Karpas-422 (cell line): ENCODE measurements around the gene RMC1. TPM values are rescaled to one million over a fixed set of nuclear protein-coding genes. Genes with fewer than 3 reads are reported as not detected.

Experiments
- DNase-seq: peaks from one replicate; pipeline ENCODE4 v3.0.0-alpha.2; 2015
- H2AFZ ChIP-seq: fragments of 200-600 bp; sonication (generic); 2 replicates; pipeline ENCODE4 v1.6.1; 2014; ENCODE audit warnings: antibody characterized with exemption, low read length, mixed read lengths
- H3K27ac ChIP-seq: fragments of 200-600 bp; sonication (generic); 2 replicates; pipeline ENCODE4 v1.5.1; 2014; ENCODE audit warnings: mild to moderate bottlenecking, low read length, moderate library complexity
- H3K27me3 ChIP-seq: fragments of 200-600 bp; sonication (generic); 2 replicates; pipeline ENCODE4 v1.6.1; 2014; ENCODE audit warnings: low read length, mixed read lengths
- H3K36me3 ChIP-seq: fragments of 200-600 bp; sonication (generic); 2 replicates; pipeline ENCODE4 v1.6.1; 2014; ENCODE audit warnings: low read length, mixed read lengths; ENCODE audit not compliant: insufficient read depth
- H3K4me1 ChIP-seq: fragments of 200-600 bp; sonication (generic); 2 replicates; pipeline ENCODE4 v1.6.1; 2014; ENCODE audit warnings: mild to moderate bottlenecking, low read length, mixed read lengths
- H3K4me2 ChIP-seq: fragments of 200-600 bp; sonication (generic); 2 replicates; pipeline ENCODE4 v1.6.1; 2014; ENCODE audit warnings: low read length, low read depth, mild to moderate bottlenecking; ENCODE audit not compliant: poor library complexity, severe bottlenecking
- H3K4me3 ChIP-seq: fragments of 200-600 bp; sonication (generic); 2 replicates; pipeline ENCODE4 v1.5.1; 2014; ENCODE audit warnings: mild to moderate bottlenecking, antibody characterized with exemption, low read length, mixed read lengths
- H3K79me2 ChIP-seq: fragments of 200-600 bp; sonication (generic); 2 replicates; pipeline ENCODE4 v1.6.1; 2014; ENCODE audit warnings: mild to moderate bottlenecking, low read length, mixed read lengths
- H3K9ac ChIP-seq: fragments of 200-600 bp; sonication (generic); 2 replicates; pipeline ENCODE4 v1.6.0; 2014; ENCODE audit warnings: low read length
- H3K9me2 ChIP-seq: fragments of 200-600 bp; sonication (generic), shearing (Covaris generic); replicated peaks from 2 replicates; pipeline ENCODE4 v1.6.0; 2014; ENCODE audit warnings: mild to moderate bottlenecking, low read length, moderate library complexity; ENCODE audit not compliant: insufficient read depth
- H3K9me3 ChIP-seq: fragments of 300-700, 200-600 bp; sonication (generic); 2 replicates; pipeline ENCODE4 v1.6.1; 2014; ENCODE audit warnings: low read length, mixed read lengths
- H4K20me1 ChIP-seq: fragments of 200-600 bp; sonication (generic); 2 replicates; pipeline ENCODE4 v1.6.1; 2014; ENCODE audit warnings: mild to moderate bottlenecking, antibody characterized with exemption, low read length, low read depth; ENCODE audit not compliant: insufficient read depth
- total RNA-seq: library from RNA; depleted of rRNA; stranded (reverse); fragments of >200 nt; shearing (Covaris generic); gene quantifications from 2 replicates; pipeline ENCODE4 v1.2.3, GENCODE V29; 2014; ENCODE audit warnings: low replicate concordance

The RMC1 gene
- total RNA-seq, 1 experiment from 2014 or later: 57.7 TPM

DNA sequence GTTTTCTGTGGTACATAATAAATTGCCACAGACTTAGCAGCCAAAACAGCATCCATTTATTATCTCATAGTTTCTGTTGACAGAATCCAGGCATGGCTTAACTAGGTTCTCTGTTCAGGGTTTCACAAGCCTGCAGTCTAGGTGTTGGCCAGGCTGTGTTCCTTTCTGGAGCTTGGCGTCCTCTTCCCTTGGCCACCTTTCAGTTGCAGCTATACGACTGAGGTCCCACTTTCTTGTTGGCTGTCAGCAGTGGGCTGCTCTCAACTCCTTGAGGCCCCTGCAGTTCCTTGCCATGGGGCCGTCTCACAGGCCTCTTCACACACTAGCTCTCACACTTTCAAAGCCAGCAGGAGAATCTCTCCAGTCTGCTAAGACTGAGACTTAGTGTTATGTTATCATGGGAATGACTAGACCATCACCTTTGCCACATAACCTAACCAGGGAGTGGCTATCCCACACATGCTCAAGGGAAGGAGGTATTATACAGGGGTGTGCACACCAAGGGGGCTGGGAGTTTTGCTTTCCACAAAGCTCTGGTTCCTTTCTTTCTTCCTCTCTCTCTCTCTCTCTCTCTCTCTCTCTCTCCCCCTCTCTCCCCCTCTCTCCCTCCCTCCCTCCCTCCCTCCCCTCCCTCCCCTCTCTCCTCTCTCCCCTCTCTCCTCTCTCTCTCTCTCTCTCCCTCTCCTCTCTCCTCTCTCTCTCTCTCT is 34.4 kb upstream of the RMC1 start:
- H3K9me3 ChIP-seq: no peaks in the 10 kb centered on the region
- no peaks in the 10 kb centered on the region for H3K9me2 ChIP-seq
- no peaks in the 10 kb centered on the region for H3K4me1 ChIP-seq
- peaks cover 4% of the 10 kb centered on the region; the same call in 1 of the 2 replicates for H3K79me2 ChIP-seq
- no peak for DNase-seq
- H4K20me1 ChIP-seq: no peaks in the 10 kb centered on the region
- peaks cover 43% of the 10 kb centered on the region; the same call in 1 of the 2 replicates for H3K36me3 ChIP-seq
- no peak overlapping the region for H3K4me2 ChIP-seq
- H3K27me3 ChIP-seq: no peaks in the 10 kb centered on the region
- no peak overlapping the region for H2AFZ ChIP-seq
- no peak overlapping the region for H3K27ac ChIP-seq
- no peak overlapping the region for H3K4me3 ChIP-seq
- no peak overlapping the region for H3K9ac ChIP-seq

DNA sequence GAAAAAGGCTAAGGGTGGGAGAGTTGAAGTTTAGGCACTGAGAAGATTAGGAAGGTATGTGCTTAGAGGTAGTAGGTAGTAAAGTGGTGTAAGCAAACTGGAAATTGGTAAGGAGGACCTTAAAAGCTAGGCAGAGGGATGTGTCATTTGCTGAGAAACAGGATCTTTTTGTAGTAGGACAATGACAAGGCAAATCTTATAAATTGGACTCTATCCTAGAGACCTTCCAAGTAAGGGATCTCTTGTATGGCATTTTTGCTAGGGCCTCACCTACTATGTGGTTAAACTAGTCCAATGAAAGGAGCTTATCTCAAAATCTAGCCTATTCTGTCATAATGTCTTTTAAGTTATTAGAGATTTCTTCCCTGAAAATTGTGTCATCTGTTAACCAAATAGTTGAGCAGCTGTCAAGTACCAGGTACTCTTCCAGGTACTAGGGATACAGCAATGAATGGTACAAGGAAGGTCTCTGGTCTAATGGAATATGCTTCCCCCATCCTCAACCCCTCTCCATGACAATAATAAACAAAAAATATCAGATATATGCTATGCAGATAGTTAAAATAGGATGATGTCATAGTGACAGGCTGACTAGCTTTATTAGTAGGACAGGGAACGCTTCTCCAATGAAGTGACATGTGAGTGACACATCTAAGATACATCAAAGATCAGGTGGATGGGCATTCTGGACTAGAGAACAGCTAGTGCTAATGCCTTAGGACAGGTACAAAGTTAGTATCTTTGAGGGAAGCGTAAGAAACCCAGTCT is 32.5 kb upstream of the RMC1 start:
- H3K79me2 ChIP-seq: no peaks in the 10 kb centered on the region
- no peaks in the 10 kb centered on the region for H4K20me1 ChIP-seq
- H3K4me1 ChIP-seq: no peaks in the 10 kb centered on the region
- no peak for DNase-seq
- no peaks in the 10 kb centered on the region for H3K27me3 ChIP-seq
- H3K27ac ChIP-seq: no peak overlapping the region
- no peak overlapping the region for H2AFZ ChIP-seq
- no peak overlapping the region for H3K4me2 ChIP-seq
- H3K9ac ChIP-seq: no peak overlapping the region
- no peaks in the 10 kb centered on the region for H3K9me3 ChIP-seq
- H3K9me2 ChIP-seq: no peaks in the 10 kb centered on the region
- H3K36me3 ChIP-seq: peaks cover 40% of the 10 kb centered on the region; the same call in 1 of the 2 replicates
- no peak overlapping the region for H3K4me3 ChIP-seq

DNA sequence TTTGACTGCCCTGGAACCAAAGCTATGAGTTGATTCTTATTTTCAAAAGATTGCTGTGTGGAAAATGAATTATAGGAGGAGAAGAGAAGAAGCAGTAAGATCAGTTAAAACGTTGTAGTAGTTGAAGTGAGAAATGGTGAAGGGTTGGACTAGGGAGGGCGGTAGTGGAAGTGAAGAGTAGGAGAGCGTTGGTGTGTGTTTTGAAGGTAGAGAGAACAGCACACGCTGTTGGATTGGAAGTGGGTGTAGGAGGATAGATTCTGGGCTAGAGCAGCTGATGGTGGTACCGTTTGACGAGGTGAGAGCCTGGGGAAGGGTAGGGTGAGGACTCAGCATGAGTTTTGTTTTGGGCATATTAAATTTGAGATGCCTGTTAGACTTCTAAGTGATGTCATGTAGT is 31.8 kb upstream of the RMC1 start:
- Histone ChIP-seq H3K4me1 (no peaks in the 10 kb centered on the region), H3K27ac (no peak overlapping the region), H4K20me1 (no peaks in the 10 kb centered on the region), H2AFZ (no peak overlapping the region), H3K9ac (no peak overlapping the region), H3K79me2 (no peaks in the 10 kb centered on the region), H3K4me3 (no peak overlapping the region), H3K9me2 (no peaks in the 10 kb centered on the region), H3K4me2 (no peak overlapping the region), H3K9me3 (no peaks in the 10 kb centered on the region), H3K27me3 (no peaks in the 10 kb centered on the region), H3K36me3 (peaks cover 43% of the 10 kb centered on the region; the same call in 1 of the 2 replicates)
- DNase-seq: no peak

DNA sequence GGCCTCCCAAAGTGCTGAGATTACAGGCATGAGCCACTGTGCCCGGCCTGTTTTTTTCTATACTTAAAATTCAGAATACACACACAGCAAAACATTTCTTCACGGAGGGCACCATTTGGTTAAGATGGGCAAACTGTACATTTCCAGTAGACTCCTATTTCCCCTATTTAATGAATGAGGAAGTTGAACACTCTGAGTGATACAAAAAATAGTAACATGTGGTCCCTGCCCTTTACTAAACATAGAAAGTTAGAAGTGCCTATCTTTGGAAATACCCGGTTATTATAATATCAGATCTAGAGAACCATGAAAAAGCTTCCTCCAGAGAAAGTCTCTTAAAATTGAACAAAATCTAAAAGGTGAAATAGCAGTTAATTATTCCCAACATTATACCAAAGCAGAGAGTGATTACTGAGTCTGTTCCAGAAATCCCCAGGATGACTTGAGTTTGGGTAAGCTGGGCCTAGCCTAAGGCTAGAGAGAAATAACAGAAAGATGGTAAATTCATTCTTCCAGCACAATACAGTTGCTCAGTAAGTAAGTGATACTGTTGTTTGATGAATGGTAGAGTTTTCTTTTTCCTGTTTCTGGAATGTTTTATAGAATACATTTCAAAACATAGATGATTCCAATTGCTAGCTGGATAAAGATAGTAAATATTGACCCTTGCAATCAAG is 23.3 kb upstream of the RMC1 start:
- Histone ChIP-seq H4K20me1 (no peaks in the 10 kb centered on the region), H3K4me3 (no peak overlapping the region)

DNA sequence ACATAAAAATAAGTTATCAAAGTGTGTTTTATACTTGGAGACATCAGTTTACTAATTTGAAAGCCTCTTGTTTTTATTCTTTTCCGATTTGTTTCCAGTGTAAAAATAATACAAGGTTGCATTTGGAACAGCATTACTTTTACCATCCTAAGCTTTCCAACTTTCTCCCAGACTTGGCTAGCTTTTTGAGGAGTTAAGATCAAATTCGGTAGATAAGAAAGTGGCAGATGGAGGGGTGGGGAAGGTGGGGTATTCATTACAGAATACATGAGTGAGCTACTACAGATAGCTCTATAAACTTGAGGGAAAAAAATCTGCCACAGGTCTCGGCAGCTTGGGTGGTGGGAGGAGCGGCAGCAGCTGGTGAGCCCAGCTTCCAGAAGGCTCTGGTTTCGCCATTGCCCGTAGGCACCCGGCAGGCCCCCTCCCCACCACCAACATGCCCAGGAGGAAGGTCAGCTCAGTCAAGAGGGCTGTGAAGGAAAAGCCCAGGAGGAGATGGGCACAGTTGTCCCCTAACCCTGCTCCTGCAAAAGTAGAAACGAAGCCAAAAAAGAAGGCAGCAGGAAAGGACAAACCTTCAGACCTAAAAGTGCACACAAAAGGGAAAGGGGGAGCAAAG is 18.6 kb upstream of the RMC1 start:
- H4K20me1 ChIP-seq: no peaks in the 10 kb centered on the region
- no peaks in the 10 kb centered on the region for H3K79me2 ChIP-seq
- H3K4me1 ChIP-seq: peaks cover 10% of the 10 kb centered on the region
- H3K4me3 ChIP-seq: no peak overlapping the region
- no peak overlapping the region for H2AFZ ChIP-seq
- H3K9me3 ChIP-seq: no peaks in the 10 kb centered on the region
- no peaks in the 10 kb centered on the region for H3K27me3 ChIP-seq
- DNase-seq: no peak
- H3K9ac ChIP-seq: no peak overlapping the region
- H3K27ac ChIP-seq: no peak overlapping the region
- no peak overlapping the region for H3K4me2 ChIP-seq
- no peaks in the 10 kb centered on the region for H3K9me2 ChIP-seq
- peaks cover 29% of the 10 kb centered on the region; the same call in 1 of the 2 replicates for H3K36me3 ChIP-seq

More for the DNA sequence above, 23.3 kb upstream of the RMC1 start:
- Histone ChIP-seq H3K9ac (no peak overlapping the region), H3K9me2 (no peaks in the 10 kb centered on the region), H3K27ac (peak overlapping the region; percentile 24), H3K9me3 (no peaks in the 10 kb centered on the region), H3K79me2 (no peaks in the 10 kb centered on the region), H3K27me3 (no peaks in the 10 kb centered on the region), H3K4me1 (peaks cover 21% of the 10 kb centered on the region), H2AFZ (no peak overlapping the region), H3K4me2 (no peak overlapping the region), H3K36me3 (peaks cover 54% of the 10 kb centered on the region)
- DNase-seq: peak; percentile 66

GRCh38 chr18:23485386-23485785 is 17.9 kb upstream of the RMC1 start:
- H2AFZ ChIP-seq: no peak overlapping the region
- DNase-seq: no peak
- H3K9me3 ChIP-seq: no peaks in the 10 kb centered on the region
- peaks cover 4% of the 10 kb centered on the region; the same call in 1 of the 2 replicates for H3K4me1 ChIP-seq
- no peaks in the 10 kb centered on the region for H3K27me3 ChIP-seq
- H3K9me2 ChIP-seq: no peaks in the 10 kb centered on the region
- H3K4me2 ChIP-seq: no peak overlapping the region
- no peaks in the 10 kb centered on the region for H3K79me2 ChIP-seq
- H3K9ac ChIP-seq: no peak overlapping the region
- peaks cover 24% of the 10 kb centered on the region; the same call in 1 of the 2 replicates for H3K36me3 ChIP-seq
- H4K20me1 ChIP-seq: no peaks in the 10 kb centered on the region
- no peak overlapping the region for H3K27ac ChIP-seq
- no peak overlapping the region for H3K4me3 ChIP-seq

- Histone ChIP-seq H3K79me2 (no peaks in the 10 kb centered on the region), H3K4me1 (peaks cover 4% of the 10 kb centered on the region; the same call in 1 of the 2 replicates), H3K4me3 (no peak overlapping the region), H3K9me3 (no peaks in the 10 kb centered on the region), H3K36me3 (peaks cover 4% of the 10 kb centered on the region; the same call in 1 of the 2 replicates), H3K27me3 (no peaks in the 10 kb centered on the region), H3K9ac (no peak overlapping the region), H3K27ac (no peak overlapping the region), H4K20me1 (no peaks in the 10 kb centered on the region), H3K4me2 (no peak overlapping the region), H3K9me2 (no peaks in the 10 kb centered on the region), H2AFZ (0 out of 2 replicates have a peak overlapping the region, but pooled peaks have one; percentile 26)
- DNase-seq: no peak
Measured at GRCh38 chr18:23487738-23488570, 15.4 kb upstream of the RMC1 start.
